GM12891 (cell line): ENCODE data around the gene LRRC32.

Experiments
- PAX5 ChIP-seq: IDR thresholded peaks from 2 replicates; pipeline ENCODE4 v1.6.1; 2011; ENCODE audit warnings: low read length, moderate library complexity, mild to moderate bottlenecking; ENCODE audit not compliant: insufficient read depth, severe bottlenecking
- POLR2A ChIP-seq: IDR thresholded peaks from 2 replicates; pipeline ENCODE4 v1.6.1; 2011; ENCODE audit warnings: low read depth, low read length, control low read depth
- POLR2AphosphoS5 ChIP-seq: IDR thresholded peaks from 2 replicates; pipeline ENCODE4 v1.6.1; 2011; ENCODE audit warnings: low read depth, low read length, control low read depth
- SPI1 ChIP-seq: IDR thresholded peaks from 2 replicates; pipeline ENCODE4 v1.6.1; 2011; ENCODE audit warnings: low read depth, low read length, control low read depth
- TAF1 ChIP-seq: IDR thresholded peaks from 2 replicates; pipeline ENCODE4 v1.6.1; 2011; ENCODE audit warnings: low read depth, low read length, control low read depth

- TF ChIP-seq POLR2A (no peak), TAF1 (no peak), POLR2AphosphoS5 (no peak), SPI1 (no peak), PAX5 (no peak)
Measured at GRCh38 chr11:76629853-76630599, 40.5 kb downstream of the LRRC32 start.
